Measurements from ENCODE around the gene REC114.
"Not testable (repeated sequence)": the region's sequence is repeated elsewhere in the genome, so short reads cannot be mapped to it uniquely, and the experiment has no call there.

The REC114 gene

DNA sequence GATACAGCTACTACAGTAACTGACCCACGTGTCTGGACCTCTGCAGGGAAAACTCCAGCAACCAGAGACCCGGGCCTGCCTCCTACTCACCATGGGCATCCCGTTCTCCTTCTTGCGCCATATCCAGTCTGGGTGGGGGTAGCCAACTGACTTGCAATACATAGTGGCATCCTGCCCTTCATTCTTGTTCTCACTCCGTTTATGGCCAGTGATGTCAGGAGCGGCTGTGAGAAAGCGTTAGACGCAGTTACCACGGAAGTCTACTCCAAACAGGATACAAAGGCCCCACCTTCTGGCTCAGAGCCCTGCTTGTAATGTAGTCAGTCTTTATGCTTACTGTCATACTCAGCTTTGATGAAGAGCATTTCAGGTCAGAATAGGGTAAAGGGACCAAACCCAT, 130.6 kb downstream of the REC114 start:
- H3K27ac ChIP-seq = no peak overlapping the region

GRCh38 chr15:73575636-73576247, 132.8 kb downstream of the REC114 start:
- TF ChIP-seq, protein P1, sequence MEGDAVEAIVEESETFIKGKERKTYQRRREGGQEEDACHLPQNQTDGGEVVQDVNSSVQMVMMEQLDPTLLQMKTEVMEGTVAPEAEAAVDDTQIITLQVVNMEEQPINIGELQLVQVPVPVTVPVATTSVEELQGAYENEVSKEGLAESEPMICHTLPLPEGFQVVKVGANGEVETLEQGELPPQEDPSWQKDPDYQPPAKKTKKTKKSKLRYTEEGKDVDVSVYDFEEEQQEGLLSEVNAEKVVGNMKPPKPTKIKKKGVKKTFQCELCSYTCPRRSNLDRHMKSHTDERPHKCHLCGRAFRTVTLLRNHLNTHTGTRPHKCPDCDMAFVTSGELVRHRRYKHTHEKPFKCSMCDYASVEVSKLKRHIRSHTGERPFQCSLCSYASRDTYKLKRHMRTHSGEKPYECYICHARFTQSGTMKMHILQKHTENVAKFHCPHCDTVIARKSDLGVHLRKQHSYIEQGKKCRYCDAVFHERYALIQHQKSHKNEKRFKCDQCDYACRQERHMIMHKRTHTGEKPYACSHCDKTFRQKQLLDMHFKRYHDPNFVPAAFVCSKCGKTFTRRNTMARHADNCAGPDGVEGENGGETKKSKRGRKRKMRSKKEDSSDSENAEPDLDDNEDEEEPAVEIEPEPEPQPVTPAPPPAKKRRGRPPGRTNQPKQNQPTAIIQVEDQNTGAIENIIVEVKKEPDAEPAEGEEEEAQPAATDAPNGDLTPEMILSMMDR (conservative IDR thresholded peaks at IDR 0.05; ENCODE audit: low read depth, low read length) = no peak
- no peaks in the 10 kb centered on the region for H3K36me3 ChIP-seq (ENCODE audit: insufficient read depth)
- no peak overlapping the region for H2AFZ ChIP-seq (ENCODE audit: low read depth)
- no peak overlapping the region for H3K4me2 ChIP-seq
- H3K9ac ChIP-seq = no peak overlapping the region
- H3K4me3 ChIP-seq (IDR thresholded peaks at IDR 0.05; ENCODE audit: insufficient read depth, low read depth, low read length) = no peak overlapping the region
- H3K27me3 ChIP-seq (ENCODE audit: insufficient read depth, low read depth) = no peaks in the 10 kb centered on the region
- no peaks in the 10 kb centered on the region for H4K20me1 ChIP-seq (ENCODE audit: insufficient read depth)
- H3K79me2 ChIP-seq (ENCODE audit: insufficient read depth, low read depth) = no peaks in the 10 kb centered on the region
- no peaks in the 10 kb centered on the region for H3K4me1 ChIP-seq (ENCODE audit: low read depth, poor library complexity, severe bottlenecking)
- H3K27ac ChIP-seq = no peak overlapping the region

More for the DNA sequence above, 130.6 kb downstream of the REC114 start:
- no peaks in the 10 kb centered on the region for H4K20me1 ChIP-seq (ENCODE audit: insufficient read depth)
- no peak overlapping the region for H3K9ac ChIP-seq
- H3K27me3 ChIP-seq (ENCODE audit: insufficient read depth, low read depth) = no peaks in the 10 kb centered on the region
- H3K4me1 ChIP-seq (ENCODE audit: low read depth, poor library complexity, severe bottlenecking) = no peaks in the 10 kb centered on the region
- no peaks in the 10 kb centered on the region for H3K79me2 ChIP-seq (ENCODE audit: insufficient read depth, low read depth)
- no peak overlapping the region for H3K4me3 ChIP-seq (IDR thresholded peaks at IDR 0.05; ENCODE audit: insufficient read depth, low read depth, low read length)
- no peaks in the 10 kb centered on the region for H3K36me3 ChIP-seq (ENCODE audit: insufficient read depth)
- H2AFZ ChIP-seq (ENCODE audit: low read depth) = no peak overlapping the region
- TF ChIP-seq, protein P1 (conservative IDR thresholded peaks at IDR 0.05; ENCODE audit: low read depth, low read length) = no peak
- H3K4me2 ChIP-seq = no peak overlapping the region

DNA sequence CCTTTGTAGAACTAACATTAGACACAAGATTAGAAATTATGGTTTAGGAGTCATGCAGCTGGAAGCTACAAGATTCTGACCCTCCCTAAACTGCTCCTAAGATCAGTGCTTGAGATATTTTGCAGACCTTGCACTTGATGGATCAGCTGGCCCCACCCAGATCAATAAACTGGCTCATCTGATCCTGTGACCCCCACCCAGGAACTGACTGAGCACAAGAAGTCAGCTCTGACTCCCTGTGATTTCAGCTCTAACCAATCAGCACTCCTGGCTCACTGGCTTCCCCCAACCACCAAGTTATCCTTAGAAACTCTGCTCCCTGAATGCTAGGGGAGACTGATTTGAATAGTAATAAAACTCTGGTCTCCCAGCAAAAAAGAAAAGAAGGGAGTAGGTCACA, 134.6 kb downstream of the REC114 start:
- H3K4me1 ChIP-seq (ENCODE audit: low read depth, poor library complexity, severe bottlenecking); H3K4me2 ChIP-seq; H3K4me3 ChIP-seq (IDR thresholded peaks at IDR 0.05; ENCODE audit: insufficient read depth, low read depth, low read length); H2AFZ ChIP-seq (ENCODE audit: low read depth); H3K27me3 ChIP-seq (ENCODE audit: insufficient read depth, low read depth); H3K36me3 ChIP-seq (ENCODE audit: insufficient read depth); H3K79me2 ChIP-seq (ENCODE audit: insufficient read depth, low read depth); H3K27ac ChIP-seq; H3K9ac ChIP-seq; H4K20me1 ChIP-seq (ENCODE audit: insufficient read depth): not testable (repeated sequence)

DNA sequence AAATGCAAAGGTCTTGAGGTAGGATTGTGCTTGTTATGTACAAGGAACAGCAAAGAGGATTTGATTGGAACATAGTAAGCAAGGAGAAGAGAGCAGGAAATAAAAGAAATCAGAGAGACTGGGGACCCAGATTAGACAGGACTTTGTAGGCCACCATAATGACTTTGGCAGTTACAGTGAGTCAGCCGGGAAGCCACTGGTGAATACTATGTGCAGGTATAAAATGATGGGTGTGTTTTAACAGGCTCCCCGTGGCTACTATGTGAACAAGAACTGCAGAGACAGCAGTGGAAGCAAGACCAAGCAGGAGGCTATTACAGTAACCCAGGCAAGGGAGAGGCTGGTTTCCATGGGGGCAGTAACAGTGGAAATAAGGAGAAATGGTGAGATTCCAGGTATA, 135.1 kb downstream of the REC114 start:
- Histone ChIP-seq H4K20me1 (ENCODE audit: insufficient read depth) (no peaks in the 10 kb centered on the region), H3K79me2 (ENCODE audit: insufficient read depth, low read depth) (no peaks in the 10 kb centered on the region), H2AFZ (ENCODE audit: low read depth) (no peak overlapping the region), H3K4me1 (ENCODE audit: low read depth, poor library complexity, severe bottlenecking) (no peaks in the 10 kb centered on the region), H3K36me3 (ENCODE audit: insufficient read depth) (no peaks in the 10 kb centered on the region), H3K27ac (no peak overlapping the region), H3K27me3 (ENCODE audit: insufficient read depth, low read depth) (no peaks in the 10 kb centered on the region), H3K4me2 (no peak overlapping the region), H3K9ac (no peak overlapping the region), H3K4me3 (IDR thresholded peaks at IDR 0.05; ENCODE audit: insufficient read depth, low read depth, low read length) (no peak overlapping the region)
- TF ChIP-seq, protein P1 (conservative IDR thresholded peaks at IDR 0.05; ENCODE audit: low read depth, low read length) = no peak

DNA sequence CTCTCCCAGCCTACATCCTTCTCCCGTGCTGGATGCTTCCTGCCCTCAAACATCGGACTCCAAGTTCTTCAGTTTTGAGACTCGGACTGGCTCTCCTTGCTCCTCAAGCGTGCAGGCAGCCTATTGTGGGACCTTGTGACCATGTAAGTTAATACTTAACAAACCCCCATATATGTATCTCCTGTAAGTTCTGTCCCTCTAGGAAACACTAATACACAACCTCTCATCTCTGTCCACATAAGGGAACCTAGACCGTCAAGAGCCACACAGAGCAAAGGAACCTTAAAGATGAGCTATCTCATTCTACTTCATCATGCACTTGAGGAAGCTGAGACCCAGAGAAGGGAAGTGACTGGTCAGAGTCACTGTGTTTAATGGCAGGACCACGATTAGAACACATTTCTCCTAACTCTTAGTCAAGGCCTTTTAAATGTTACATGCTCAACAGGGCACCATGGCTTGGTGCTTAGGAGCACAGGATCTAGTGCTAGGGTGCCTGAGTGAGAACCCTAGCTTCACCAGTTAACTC, 140.0 kb downstream of the REC114 start:
- no peak overlapping the region for H3K27ac ChIP-seq
- H3K4me2 ChIP-seq = no peak overlapping the region
- no peaks in the 10 kb centered on the region for H3K27me3 ChIP-seq (ENCODE audit: insufficient read depth, low read depth)
- peaks cover 37% of the 10 kb centered on the region for H3K4me1 ChIP-seq (ENCODE audit: low read depth, poor library complexity, severe bottlenecking)
- no peaks in the 10 kb centered on the region for H3K36me3 ChIP-seq (ENCODE audit: insufficient read depth)
- TF ChIP-seq, protein P1 (conservative IDR thresholded peaks at IDR 0.05; ENCODE audit: low read depth, low read length) = no peak
- H3K79me2 ChIP-seq (ENCODE audit: insufficient read depth, low read depth) = no peaks in the 10 kb centered on the region
- H3K9ac ChIP-seq = no peak overlapping the region
- no peaks in the 10 kb centered on the region for H4K20me1 ChIP-seq (ENCODE audit: insufficient read depth)
- no peak overlapping the region for H2AFZ ChIP-seq (ENCODE audit: low read depth)
- no peak overlapping the region for H3K4me3 ChIP-seq (IDR thresholded peaks at IDR 0.05; ENCODE audit: insufficient read depth, low read depth, low read length)
